AG09309 (cell line): Measurements from ENCODE around the gene CD247.
A peak's percentile ranks its signal among the peaks of the same experiment; 100 is the strongest.

Source experiments
- DNase-seq: peaks from one replicate; pipeline ENCODE4 v3.0.0-alpha.2; 2010; ENCODE audit warnings: low read depth
- H3K4me3 ChIP-seq: 2 replicates; pipeline ENCODE4 v1.5.1; 2011; ENCODE audit warnings: mild to moderate bottlenecking, low read depth, low read length, moderate library complexity; ENCODE audit not compliant: control insufficient read depth
- TF ChIP-seq, protein P1 (sequence below): IDR thresholded peaks from 2 replicates; pipeline ENCODE4 v1.5.1; 2011; ENCODE audit warnings: mild to moderate bottlenecking, low read depth, low read length, inconsistent platforms; ENCODE audit not compliant: insufficient read depth, control insufficient read depth; ENCODE audit errors: missing control alignments

CD247 gene

DNA sequence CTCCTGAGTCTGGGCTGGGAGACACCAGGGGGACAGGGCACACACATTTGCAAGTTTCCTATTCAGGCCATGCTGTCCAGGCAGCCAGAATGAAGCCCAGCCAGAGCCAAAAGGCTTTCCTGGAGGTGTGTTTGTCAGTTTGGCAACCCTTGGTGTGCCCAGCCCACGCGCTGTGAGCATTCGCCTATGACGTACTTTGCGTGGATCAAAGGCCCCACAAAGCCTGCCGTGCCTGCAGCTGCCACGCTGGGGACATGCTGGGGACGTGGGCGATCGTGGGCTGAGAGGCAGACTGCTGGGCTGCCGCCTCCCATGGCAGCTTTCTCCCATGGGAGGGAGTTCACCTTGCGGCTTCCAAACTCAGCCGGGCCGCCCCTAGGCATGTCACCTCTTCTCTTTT is 57.5 kb downstream of the CD247 start:
- TF ChIP-seq, protein P1, sequence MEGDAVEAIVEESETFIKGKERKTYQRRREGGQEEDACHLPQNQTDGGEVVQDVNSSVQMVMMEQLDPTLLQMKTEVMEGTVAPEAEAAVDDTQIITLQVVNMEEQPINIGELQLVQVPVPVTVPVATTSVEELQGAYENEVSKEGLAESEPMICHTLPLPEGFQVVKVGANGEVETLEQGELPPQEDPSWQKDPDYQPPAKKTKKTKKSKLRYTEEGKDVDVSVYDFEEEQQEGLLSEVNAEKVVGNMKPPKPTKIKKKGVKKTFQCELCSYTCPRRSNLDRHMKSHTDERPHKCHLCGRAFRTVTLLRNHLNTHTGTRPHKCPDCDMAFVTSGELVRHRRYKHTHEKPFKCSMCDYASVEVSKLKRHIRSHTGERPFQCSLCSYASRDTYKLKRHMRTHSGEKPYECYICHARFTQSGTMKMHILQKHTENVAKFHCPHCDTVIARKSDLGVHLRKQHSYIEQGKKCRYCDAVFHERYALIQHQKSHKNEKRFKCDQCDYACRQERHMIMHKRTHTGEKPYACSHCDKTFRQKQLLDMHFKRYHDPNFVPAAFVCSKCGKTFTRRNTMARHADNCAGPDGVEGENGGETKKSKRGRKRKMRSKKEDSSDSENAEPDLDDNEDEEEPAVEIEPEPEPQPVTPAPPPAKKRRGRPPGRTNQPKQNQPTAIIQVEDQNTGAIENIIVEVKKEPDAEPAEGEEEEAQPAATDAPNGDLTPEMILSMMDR = no peak
- H3K4me3 ChIP-seq = no peak overlapping the region

DNA sequence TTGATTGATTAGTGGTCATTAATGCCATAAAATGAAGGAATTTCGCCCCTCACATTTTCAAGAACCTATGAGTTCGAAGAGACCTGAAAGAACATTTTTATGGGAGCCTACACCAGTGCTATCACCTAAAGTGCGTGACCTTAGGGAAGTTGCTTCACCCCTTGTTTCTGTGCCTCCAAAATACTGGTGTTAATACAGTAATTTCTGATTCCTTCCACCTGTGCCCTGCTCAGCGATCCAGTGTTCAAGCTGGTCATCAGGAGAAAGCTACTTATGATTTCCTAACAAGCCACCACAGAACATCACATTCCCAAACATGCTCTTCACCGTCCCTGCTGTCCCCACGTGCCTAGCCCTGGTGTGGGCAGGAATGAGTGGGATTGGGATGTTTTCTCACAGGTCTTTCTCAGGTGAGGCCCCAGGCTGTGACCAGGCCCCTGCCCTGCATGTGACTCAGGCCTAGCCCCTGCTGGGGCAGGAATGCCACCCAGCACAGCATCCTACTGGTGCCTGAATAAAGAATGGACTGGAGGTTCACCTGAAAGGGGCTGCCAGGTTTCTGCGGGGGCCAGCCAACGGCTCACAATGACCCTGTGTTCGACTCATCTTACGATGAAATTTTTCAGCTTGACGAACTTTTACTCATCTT is 60.3 kb downstream of the CD247 start:
- no peak for DNase-seq
- TF ChIP-seq, protein P1 = no peak
- no peak overlapping the region for H3K4me3 ChIP-seq

More for the DNA sequence above, 57.5 kb downstream of the CD247 start:
- no peak for DNase-seq

DNA sequence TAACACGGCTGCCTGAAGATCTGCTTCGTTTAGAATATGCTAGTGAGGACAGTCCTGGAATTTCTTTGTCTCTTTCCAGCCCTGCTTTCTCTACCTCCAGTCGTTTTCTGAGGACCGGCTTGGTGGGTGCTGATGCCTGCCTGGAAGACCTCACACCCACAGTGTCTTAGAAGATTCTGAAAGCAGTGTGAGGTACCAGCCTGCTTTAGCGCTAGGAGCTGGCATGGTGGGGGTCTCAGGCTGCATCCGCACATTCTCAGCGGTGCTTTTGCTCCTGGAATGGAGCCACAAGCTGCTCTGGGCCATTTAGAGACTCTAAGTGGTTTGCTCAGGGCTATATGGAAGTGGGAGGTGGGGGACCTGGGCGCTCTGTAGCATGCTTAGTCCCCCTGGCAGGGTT is 61.4 kb downstream of the CD247 start:
- no peak for DNase-seq
- TF ChIP-seq, protein P1 = no peak
- no peak overlapping the region for H3K4me3 ChIP-seq

DNA sequence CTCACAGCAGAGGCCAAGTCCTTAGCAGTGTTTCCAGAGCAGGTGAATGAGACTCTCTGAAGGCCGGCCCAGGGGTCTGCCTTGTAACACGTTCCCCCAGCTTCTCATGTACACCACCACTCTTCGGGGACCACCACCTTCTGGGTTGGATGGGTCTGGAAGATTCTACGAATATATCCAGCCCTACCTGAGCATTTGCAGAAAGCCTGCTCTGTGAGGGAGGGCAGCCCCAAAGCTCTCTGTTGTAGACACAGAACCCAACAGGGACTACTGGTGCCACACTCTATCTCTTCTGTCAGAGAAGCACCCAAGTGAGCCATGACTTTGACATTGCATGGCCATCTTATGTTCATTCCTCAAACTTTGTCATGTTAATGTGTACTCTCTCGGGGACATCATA is 61.8 kb downstream of the CD247 start:
- TF ChIP-seq, protein P1 = no peak
- no peak for DNase-seq
- H3K4me3 ChIP-seq = no peak overlapping the region

- H3K4me3 ChIP-seq = peak overlapping the region; percentile 77
- DNase-seq = no peak
- TF ChIP-seq, protein P1 = no peak
These were observed 62.4 kb downstream of the CD247 start for GRCh38 chr1:167455786-167456446.

- peak overlapping the region; percentile 77 for H3K4me3 ChIP-seq
- TF ChIP-seq, protein P1 = no peak
- no peak for DNase-seq
These were observed 63.2 kb downstream of the CD247 start for GRCh38 chr1:167454894-167455785.
